Endometrium (tissue), 2 donors: Measurements from ENCODE around the gene PYDC1.
"Not testable (repeated sequence)": the region's sequence is repeated elsewhere in the genome, so short reads cannot be mapped to it uniquely, and the experiment has no call there.

ENCODE experiments used
- FAIRE-seq: peaks from 2 replicates; lab custom pipeline; 2012; peaks lifted over from hg19 to GRCh38; lab: Jason Lieb, UNC
- donor health status: control.
- donor health status: control.

The PYDC1 gene

DNA sequence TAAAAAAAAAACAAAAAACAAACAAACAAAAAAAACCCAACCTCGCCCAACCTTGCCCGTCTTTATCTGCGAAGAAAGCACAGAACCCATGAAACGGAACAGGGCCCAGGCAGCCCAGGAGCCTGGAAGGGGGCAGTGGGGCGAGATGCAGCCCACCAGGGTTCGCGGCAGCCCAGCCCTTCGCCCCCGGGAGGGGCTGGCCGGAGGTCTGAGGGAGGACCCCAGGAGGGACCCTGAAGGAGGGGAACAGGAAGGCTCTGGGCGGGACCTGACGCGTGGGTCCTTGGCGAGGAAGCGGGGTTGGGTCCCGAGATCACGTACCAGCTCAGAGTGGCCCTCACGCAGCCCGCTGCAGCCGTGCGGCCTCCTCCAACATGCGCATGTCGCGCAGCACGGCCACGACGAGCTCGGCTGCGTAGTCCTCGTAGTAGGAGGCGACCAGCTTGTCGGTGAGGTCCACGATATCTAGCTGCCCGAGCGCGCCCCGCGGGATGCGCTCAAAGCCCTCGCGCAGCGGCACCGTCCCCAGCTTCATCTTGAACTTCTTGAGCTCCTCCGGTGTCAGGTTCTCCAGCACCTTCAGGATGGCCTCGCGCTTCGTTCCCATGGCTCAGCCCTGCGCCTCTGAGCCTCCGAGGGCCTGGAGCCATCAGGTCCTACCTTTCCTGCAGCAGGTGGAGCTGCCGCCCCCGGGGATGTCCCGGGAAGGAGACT, at the start of gene PYDC1:
Gene PYDC1 (minus strand): TSS at position 714 of the 714 bp plus-strand sequence. CDS start 107 bp downstream, at position 607.
- no peak for FAIRE-seq

DNA sequence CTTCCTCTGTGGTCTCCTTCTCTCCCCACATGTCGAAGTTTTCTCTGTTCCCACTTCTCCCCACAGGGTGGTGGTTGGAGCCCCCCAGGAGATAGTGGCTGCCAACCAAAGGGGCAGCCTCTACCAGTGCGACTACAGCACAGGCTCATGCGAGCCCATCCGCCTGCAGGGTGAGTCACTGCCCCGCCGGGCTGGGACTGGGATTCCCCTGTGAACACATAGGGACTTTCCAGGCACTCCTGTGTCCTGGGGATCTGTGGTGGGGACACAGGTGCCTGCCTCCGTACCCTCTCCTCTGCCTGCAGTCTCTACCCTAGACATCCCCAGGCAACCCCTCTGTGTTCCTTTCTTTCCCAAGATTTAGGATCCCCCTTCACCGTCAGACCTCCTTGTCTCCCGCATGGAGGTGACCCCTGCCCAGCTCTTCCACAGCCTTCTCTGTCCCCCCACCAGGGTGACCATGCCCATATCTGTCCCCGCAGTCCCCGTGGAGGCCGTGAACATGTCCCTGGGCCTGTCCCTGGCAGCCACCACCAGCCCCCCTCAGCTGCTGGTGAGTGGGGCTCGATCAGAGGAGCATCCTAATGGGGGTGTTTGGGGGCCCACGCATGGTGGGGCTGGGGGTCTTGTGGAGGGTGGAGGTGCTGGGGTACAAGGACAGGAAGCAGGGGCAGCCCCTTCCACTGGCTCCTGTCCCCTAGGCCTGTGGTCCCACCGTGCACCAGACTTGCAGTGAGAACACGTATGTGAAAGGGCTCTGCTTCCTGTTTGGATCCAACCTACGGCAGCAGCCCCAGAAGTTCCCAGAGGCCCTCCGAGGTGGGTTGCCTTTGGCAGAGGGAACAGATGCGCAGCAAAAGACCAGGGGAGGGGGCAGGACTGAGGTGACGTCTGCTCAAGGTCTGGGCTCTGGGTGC, 48.7 kb upstream of the PYDC1 start:
- no peak for FAIRE-seq

DNA sequence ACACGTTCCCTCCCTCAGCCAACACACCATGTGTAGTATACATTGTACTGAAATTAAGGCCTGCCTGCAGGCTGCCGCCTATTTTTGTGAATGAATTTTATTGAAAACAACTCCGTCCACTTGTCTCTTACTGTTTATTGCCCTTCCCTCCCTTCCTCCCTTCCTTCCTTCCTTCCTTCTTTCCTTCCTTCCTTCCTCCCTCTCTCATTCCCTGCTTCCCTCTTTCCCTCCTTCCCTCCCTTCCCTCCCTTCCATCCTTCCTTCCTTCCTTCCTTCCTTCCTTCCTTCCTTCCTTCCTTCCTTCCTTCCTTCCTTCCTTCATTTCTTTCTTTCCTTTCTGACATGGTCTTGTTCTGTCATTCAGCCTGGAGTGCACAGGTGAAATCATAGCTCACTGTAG, 45.1 kb upstream of the PYDC1 start:
- no peak for FAIRE-seq

DNA sequence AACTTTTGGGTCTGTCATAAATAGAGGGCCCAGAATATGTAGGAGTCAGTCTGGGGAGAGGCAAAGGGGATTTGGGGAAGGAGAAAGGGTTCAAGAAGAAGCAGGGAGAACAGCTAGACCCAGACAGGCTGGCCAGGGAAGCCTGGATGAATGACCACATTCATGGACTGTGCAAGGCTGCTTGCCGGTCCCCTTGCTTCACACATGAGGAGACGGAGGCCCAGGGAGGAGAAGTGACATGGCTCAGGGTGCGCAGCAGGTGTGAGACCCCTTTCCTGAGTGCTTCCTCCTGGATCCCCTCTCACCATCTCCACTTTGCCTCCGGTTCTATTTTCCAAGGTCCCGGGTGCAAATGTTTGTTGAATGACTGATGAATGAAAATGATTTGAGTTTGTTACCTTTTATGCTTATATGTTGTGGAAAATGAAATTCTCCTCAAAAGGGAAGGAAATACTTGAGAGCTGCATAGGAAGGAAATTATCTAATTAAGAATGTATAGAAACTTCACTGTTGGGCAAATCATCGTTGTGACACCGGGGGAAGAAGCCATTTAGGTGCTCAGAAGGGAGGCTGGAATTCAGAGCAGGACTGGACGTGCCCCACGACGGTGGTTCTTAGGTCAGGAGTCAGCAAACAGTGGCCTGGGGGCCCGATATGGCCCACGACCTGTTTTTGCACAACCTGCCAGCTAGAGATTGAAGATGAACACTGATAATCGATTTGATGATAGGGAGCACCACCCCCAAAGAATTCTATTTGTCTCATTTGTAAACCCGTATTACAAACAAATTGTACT, 43.4 kb upstream of the PYDC1 start:
- no peak for FAIRE-seq

DNA sequence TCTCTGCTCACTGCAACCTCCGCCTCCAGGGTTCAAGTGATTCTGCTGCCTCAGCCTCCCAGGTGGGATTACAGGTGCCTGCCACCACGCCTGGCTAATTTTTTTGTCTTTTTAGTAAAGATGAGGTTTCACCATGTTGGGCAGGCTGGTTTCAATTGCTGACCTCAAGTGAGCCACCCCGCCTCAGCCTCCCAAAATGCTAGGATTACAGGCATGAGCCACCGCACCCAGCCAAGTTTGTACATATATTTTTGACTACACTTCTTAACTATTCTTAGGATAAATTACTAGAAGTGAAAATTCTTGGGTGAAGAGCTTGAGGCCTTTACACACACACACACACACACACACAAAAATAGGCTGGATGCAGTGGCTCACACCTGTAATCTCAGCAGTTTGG, 41.4 kb upstream of the PYDC1 start:
- FAIRE-seq = no peak

DNA sequence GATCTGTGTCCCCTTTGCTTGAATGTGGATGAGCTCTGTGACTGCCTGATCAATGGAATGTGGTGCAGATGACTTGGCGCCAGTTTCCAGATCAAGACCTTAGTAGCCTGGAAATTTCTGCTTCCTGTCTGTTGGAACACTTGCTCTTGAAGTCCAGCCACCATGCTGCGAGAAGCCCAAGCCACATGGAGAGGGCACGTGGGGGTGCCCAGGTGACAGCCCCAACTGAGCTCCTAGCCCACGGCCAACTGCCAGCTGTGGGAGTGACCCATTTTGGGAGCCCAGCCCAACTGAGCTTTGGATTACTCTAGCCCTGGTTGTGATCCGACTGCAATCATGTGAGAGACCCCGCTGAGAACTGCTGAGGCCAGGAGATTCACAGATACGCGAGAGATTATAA, 39.5 kb upstream of the PYDC1 start:
- FAIRE-seq = no peak

DNA sequence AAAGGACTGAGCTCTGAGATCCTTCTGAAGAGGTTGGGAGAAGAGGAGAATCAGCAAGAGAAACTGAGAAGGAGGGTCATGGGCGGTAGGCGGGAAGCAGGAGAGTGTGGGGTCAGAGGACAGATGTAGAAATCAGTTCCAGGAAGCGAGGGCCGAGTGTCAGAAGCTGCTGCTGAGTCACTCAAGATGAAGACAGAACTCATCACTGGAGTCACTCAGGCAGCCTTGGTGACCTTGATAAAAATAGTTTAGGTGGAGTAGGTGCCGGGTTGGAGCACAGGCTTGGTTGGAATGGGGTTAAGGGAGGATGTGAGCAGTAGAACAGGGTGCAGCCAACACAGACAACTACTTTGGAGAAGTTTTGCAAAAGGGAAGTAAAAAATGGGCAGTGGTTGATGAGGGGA, 36.7 kb upstream of the PYDC1 start:
- no peak for FAIRE-seq

DNA sequence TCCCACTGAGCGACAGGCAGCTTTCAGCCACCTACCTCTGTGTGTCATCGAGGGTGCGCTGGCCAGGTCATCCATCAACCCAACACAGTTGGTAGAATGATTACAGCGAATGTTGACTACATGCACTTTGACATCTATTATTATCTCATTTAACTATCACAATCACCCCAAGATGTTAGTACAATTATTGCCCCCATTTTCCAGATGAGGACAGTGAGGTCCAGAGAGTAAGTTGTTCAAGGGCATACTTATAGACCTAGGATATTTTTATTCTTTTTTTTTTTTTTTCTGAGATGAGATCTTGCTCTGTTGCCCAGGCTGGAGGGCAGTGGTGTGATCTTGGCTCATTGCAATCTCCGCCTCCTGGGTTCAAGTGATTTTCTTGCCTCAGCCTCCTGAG, 34.5 kb upstream of the PYDC1 start:
- FAIRE-seq = no peak

DNA sequence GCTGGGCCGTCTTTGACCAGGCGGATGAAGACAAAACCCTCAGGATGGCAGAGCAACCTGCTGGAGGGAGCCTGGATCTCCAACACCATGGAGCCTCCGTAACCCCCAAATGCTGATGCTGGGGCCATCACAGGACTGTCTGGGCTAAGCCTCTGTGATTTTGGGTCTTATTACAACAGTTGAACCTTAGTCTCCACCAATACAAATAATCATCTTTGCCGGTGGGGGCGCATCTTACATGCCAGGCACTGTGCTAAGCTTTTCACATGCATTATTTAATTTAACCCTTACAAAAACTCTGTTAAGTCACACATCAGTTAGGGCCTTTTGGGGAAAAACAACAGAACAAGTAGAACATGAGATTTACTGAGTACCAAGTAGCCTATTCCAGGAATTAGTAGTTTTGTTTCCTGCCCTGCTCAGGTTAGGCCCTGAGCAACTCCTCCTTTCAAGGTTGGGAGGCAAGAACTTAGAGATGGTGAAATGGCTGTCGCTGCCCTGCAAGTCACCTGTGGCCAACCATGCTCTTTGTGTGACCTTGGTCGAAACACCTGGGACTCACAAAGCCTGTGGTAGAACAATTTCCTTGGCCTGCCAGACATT, 33.9 kb upstream of the PYDC1 start:
- no peak for FAIRE-seq

DNA sequence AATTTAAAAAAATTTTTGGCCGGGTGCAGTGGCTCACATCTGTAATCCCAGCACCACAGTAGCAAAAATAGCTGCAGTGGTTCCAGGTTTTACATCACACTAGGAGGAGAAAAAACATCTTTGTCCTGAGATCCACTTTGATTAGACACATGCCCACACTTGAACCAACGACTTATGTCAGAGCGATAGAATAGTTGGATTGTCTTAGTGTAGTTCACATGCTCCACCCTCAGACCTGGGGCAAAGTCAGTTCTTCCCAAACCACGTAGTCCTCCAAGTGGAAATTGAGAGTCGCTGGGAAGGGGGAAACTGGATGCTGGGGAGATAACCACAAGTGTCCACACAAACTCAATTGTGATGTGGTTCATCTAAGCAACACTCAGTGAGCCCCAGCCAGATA, 31.4 kb upstream of the PYDC1 start:
- no peak for FAIRE-seq

DNA sequence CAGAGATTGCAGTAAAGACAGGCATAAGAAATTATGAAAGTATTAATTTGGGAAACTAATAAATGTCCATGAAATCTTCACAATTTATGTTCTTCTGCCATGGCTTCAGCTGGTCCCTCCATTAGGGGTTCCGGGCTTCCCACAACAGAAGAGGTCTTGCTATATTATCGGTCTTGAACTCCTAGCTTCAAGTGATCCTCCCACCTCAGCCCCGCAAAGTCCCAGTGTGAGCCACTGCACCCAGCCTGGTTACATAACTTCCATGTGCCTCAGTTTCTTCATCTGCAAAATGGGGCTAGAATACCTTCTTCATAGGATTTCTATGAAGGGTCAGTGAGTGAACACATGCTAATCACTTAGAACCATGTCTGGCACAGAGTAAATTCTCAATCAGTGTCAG, 29.4 kb upstream of the PYDC1 start:
- no peak for FAIRE-seq

DNA sequence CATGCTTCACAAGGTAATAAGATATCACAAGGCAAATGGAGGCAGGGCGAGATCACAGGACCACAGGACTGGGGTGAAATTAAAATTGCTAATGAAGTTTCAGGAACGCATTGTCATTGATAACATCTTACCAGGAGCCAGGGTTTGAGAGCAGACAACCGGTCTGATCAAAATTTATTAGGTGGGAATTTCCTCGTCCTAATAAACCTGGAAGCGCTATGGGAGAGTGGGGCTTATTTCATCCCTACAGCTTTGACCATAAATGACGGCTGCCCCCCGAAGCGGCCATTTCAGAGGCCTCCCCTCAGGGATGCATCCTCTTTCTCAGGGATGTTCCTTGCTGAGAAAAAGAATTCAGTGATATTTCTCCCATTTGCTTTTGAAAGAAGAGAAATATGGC, 28.7 kb upstream of the PYDC1 start:
- not testable (repeated sequence) for FAIRE-seq

DNA sequence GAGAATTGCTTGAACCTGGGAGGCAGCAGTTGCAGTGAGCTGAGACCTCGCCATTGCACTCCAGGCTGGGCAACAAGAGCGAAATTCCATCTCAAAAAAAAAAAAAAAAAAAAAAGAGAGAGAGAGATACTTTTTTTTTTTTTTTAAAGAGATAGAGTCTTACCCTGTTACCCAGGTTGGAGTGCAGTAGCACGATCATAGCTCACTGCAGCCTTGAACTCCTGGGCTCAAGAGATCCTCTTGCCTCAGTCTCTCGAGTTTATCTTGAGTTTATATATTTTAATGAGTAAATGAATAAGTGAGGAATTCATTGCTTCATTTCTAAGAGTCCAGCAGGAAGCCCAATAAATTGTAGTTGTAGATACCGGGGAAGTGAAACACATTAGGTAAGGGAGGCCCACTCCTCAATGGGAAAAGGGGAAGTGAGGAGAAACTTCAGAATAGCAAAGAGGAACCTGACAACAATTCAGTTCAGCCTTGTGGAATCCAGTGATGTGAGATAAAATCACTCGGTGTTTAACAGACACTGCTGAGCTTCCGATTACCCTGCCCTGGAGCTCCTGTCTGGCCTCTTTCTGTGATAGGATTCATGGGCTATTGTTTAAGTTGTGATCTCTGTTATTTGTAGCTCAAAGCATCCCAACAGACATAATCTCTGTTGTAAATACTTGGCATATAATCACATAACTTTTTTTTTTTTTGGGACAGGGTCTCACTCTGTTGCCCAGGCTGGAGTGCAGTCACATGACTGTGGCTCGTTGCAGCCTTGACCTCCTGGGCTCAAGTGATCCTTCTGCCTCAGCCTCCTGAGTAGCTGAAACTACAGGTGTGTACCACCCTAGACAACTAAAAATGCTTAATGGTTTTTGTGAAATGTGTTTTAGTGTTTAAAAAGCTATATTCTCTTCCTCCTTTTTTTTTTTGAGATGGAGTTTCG, 27.1 kb upstream of the PYDC1 start:
- FAIRE-seq = no peak

DNA sequence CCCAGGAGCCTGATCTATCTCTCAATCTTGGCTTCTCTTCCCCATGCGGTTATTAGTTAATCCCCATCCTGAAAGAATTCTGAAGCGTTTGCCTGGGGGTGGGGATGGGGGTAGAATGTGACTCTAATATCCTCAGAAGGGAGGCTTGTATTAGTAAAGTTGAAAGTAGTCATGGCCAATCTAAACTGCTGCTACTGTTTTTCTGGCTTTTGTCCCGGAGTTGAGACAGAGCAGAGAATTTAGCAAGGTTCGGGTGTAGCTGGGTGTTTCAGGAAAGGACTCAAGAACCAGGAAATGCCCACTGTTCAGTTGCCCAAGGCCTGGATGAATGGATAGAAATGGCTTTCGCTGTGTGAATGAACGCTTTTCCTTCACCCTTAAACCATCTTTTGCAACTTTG, 25.3 kb upstream of the PYDC1 start:
- no peak for FAIRE-seq

DNA sequence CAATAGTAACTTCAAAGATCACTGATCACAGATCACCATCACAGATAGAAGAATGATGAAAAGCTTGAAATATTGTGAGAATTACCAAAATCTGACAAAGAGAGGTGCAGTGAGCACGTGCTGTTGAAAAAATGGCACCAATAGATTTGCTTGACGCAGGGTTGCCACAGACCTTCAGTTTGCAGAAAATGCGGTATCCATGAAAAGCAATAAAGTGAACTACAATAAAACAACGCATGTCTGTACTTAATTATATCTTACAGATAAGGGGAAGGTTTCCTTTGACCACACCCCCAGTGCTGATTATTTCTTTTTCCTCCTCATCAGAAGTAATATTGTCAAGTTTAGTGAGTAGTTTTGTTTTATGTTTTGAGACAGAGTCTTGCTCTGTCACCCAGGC, 21.1 kb upstream of the PYDC1 start:
- FAIRE-seq = no peak

DNA sequence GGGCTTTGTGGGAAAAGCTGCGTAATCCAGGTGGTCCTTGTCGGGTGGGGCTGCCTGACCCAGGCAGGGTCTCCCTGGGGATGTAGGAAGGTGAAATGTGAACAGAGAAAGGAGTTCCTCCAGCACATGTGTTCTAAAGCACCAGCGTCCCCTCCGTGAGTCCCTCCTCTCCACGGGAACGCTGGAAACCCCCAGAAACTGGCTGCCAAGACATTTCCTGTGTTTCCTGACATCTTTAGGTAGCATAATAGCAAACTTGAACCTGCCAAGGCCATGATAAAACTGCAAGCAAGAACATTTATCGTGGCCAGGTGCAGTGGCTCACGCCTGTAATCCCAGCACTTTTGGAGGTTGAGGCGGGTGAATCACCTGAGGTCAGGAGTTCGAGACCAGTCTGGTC, 12.6 kb upstream of the PYDC1 start:
- FAIRE-seq = no peak

DNA sequence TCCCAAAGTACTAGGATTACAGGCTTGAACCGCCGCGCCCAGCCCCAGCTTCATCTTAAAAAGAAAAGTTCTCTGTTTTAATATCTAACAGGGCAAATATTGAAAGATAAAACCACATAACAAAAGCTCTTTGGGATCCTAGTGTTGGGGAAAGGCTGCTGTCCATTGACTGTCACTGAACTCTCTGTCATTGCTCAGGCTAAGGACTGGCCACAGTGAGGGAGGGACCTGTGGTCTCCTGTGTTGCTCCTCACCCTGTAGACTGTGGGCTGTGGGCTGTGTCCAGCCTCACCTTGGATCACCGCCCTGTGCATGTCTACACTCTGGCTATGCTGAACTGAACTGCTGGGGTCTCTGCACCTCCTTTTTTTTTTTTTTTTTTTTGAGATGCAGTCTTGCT, 11.3 kb upstream of the PYDC1 start:
- FAIRE-seq = no peak

DNA sequence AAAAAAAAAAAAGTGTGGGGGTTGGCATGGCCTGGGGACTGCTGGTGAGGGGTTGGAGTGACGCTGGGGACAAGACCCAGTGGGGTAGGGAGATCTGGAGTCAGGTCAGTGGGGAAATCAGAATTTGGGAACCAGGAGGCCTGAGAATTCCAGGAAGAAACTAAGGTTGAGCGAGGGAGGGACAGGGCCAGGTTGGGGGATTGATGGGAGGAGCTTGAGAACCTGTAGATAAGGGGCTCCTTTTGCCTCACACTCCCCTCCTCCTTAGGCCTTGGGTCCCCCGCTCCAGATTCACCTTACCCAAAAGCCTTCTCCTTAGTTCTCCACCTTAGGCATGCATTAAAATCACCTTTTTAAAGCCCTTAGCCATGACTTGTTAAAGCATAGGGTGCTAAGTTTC, 8.3 kb upstream of the PYDC1 start:
- FAIRE-seq = no peak

DNA sequence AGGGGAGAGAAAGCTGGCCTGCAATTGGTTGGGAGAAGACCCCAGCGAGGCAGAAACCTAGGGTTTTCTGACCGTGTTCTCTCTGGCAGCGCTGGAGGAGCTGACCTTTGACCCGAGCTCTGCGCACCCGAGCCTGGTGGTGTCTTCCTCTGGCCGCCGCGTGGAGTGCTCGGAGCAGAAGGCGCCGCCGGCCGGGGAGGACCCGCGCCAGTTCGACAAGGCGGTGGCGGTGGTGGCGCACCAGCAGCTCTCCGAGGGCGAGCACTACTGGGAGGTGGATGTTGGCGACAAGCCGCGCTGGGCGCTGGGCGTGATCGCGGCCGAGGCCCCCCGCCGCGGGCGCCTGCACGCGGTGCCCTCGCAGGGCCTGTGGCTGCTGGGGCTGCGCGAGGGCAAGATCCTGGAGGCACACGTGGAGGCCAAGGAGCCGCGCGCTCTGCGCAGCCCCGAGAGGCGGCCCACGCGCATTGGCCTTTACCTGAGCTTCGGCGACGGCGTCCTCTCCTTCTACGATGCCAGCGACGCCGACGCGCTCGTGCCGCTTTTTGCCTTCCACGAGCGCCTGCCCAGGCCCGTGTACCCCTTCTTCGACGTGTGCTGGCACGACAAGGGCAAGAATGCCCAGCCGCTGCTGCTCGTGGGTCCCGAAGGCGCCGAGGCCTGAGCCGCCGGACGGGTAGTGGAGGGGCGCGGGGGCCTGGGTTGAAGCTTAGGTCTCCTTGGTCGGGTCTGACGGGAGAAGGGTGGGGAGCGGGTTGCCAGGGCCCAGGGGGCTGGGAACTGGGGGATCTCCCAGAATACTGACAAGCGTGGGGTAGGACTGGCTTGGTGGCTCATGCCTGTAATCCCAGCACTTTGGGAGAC, 7.4 kb upstream of the PYDC1 start:
- no peak for FAIRE-seq

DNA sequence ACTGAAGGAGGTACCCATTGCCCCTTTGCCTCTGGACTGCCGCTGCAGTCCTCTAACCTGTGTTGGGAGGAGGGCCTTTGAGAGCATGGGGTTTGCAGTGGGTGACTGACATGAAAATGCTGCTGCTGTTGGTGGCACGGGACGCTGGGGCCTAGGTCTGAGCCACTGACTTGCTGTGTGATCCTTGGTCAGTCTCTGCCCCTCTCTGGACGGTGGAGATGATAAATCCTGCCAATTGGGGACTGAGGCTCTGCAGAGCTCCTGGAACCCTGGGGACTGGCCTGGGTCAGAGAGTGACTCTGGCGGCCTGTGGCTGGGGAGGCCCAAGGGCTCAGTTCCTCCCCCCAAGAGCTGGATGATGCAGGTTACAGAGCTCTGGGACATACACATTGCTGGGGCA, 6.1 kb upstream of the PYDC1 start:
- FAIRE-seq = no peak
